Embryonic facial prominence (tissue), 1 donor: ENCODE data around the gene GFOD1.
A peak's percentile ranks its signal among the peaks of the same experiment; 100 is the strongest.
"Not testable (repeated sequence)": the region's sequence is repeated elsewhere in the genome, so short reads cannot be mapped to it uniquely, and the experiment has no call there.

Experiments
- DNase-seq: peaks from one replicate; pipeline ENCODE4 v3.0.0-alpha.2; 2016; ENCODE audit errors: extremely low spot score

The GFOD1 gene

GRCh38 chr6:13511913-13512717 is 24.7 kb upstream of the GFOD1 start:
- DNase-seq, result no peak

- not testable (repeated sequence) for DNase-seq
Measured at GRCh38 chr6:13511141-13511571, 23.8 kb upstream of the GFOD1 start.

- DNase-seq, result not testable (repeated sequence)
Measured at GRCh38 chr6:13510433-13510832, 23.0 kb upstream of the GFOD1 start.

- peak; percentile 77 for DNase-seq
Measured at GRCh38 chr6:13508711-13509705, 21.6 kb upstream of the GFOD1 start.

- DNase-seq, result no peak
Measured at GRCh38 chr6:13507306-13507860, 20.0 kb upstream of the GFOD1 start.

GRCh38 chr6:13505345-13505734 is 17.9 kb upstream of the GFOD1 start:
- DNase-seq, result no peak

GRCh38 chr6:13504611-13505344 is 17.4 kb upstream of the GFOD1 start:
- no peak for DNase-seq

GRCh38 chr6:13500915-13501314 is 13.5 kb upstream of the GFOD1 start:
- no peak for DNase-seq

GRCh38 chr6:13500264-13500663 is 12.9 kb upstream of the GFOD1 start:
- no peak for DNase-seq

- DNase-seq, result no peak
Measured at GRCh38 chr6:13496513-13497190, 9.3 kb upstream of the GFOD1 start.

GRCh38 chr6:13495818-13496217 is 8.4 kb upstream of the GFOD1 start:
- no peak for DNase-seq

- DNase-seq, result no peak
Measured at GRCh38 chr6:13495112-13495776, 7.8 kb upstream of the GFOD1 start.

GRCh38 chr6:13494137-13494536 is 6.7 kb upstream of the GFOD1 start:
- no peak for DNase-seq

- DNase-seq, result no peak
Measured at GRCh38 chr6:13493147-13493546, 5.7 kb upstream of the GFOD1 start.

- no peak for DNase-seq
Measured at GRCh38 chr6:13492357-13492756, 5.0 kb upstream of the GFOD1 start.

- DNase-seq, result no peak
Measured at GRCh38 chr6:13491538-13491937, 4.1 kb upstream of the GFOD1 start.

GRCh38 chr6:13490402-13490801 is 3.0 kb upstream of the GFOD1 start:
- DNase-seq, result no peak

GRCh38 chr6:13488896-13489237 is 1.5 kb upstream of the GFOD1 start:
- DNase-seq, result no peak

- no peak for DNase-seq
Measured at GRCh38 chr6:13488015-13488895, 855 bp upstream of the GFOD1 start.
